Astrocyte of the cerebellum (primary cell): ENCODE data around the gene DIP2C.

Source experiments
- DNase-seq: peaks from one replicate; pipeline ENCODE4 v3.0.0-alpha.2; 2011; ENCODE audit warnings: low read depth
- H3K4me3 ChIP-seq: 2 replicates; pipeline ENCODE4 v1.5.1; 2011; ENCODE audit warnings: mild to moderate bottlenecking, low read depth, low read length, moderate library complexity
- in situ Hi-C: cut with HindIII; loops from 2 replicates; pipeline ENCODE4 v1.10.0; 2017; ENCODE audit warnings: low sequenced_read_pairs
- TF ChIP-seq, protein P1 (sequence below): IDR thresholded peaks from 2 replicates; pipeline ENCODE4 v1.5.1; 2012; ENCODE audit warnings: low read length, low read depth, moderate library complexity, mild to moderate bottlenecking; ENCODE audit errors: missing control alignments

The DIP2C gene

DNA sequence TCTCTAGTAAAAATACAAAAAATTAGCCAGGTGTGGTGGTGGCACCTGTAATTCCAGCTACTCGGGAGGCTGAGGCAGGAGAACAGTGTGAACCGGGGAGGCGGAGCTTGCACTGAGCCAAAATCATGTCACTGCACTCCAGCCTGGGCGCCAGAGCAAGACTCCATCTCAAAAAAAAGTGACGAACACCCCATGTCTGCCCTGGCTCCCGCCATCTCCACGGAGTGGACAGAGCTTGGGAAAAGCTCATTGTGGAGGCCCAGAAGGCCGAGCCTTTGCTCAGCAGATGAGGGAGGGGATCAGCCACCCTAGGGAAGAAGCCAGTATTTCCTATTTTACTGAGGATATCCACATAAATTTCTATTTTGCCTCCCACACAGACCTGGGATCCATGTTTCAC lies 136.8 kb downstream of the DIP2C start:
- H3K4me3 ChIP-seq = no peak overlapping the region
- TF ChIP-seq, protein P1, sequence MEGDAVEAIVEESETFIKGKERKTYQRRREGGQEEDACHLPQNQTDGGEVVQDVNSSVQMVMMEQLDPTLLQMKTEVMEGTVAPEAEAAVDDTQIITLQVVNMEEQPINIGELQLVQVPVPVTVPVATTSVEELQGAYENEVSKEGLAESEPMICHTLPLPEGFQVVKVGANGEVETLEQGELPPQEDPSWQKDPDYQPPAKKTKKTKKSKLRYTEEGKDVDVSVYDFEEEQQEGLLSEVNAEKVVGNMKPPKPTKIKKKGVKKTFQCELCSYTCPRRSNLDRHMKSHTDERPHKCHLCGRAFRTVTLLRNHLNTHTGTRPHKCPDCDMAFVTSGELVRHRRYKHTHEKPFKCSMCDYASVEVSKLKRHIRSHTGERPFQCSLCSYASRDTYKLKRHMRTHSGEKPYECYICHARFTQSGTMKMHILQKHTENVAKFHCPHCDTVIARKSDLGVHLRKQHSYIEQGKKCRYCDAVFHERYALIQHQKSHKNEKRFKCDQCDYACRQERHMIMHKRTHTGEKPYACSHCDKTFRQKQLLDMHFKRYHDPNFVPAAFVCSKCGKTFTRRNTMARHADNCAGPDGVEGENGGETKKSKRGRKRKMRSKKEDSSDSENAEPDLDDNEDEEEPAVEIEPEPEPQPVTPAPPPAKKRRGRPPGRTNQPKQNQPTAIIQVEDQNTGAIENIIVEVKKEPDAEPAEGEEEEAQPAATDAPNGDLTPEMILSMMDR = no peak
- in situ Hi-C loops = no loop called here
- no peak for DNase-seq

DNA sequence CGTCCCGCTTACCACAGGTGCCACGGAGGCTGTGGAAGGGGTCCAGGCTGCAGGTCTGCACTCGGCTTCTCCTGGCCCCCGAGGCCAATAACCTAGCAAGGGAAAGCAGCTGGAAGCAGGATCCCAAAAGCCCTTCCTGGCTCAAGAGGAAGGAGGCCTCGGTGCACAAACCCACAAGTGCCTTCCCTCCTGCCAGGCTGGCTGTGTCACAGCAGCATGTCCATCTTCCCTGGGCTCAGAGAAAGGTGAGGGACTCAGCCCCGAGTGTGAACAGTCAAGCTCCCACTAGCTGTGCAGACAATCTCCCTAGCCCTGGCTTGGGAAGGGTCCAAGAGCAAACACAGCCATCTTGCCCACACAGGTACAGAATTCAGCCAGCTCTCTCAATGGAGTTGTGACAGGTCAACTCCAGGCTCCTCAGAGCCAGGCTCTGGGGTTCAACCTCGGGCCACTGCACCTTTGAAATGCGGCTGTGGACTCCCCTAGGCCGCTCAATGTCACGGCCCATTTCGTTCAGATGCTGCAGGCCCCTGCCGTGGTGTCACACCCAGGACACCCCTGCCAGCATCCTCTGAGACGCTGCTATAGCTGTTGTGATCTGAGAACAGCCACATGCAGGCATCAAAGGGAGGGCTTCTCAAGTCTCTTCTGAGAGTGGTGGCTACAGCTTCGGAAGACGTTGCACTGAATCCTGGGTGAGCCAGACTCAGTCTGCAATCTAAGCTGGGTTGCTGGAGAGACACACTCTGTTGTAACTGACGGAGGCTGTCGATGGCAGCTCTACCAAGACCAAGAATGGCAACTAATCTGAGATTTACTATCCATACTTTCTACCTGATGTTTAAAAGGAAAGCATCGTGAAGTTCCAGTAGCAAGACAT lies 137.9 kb downstream of the DIP2C start:
- DNase-seq = no peak
- H3K4me3 ChIP-seq = no peak overlapping the region
- TF ChIP-seq, protein P1 = no peak
- in situ Hi-C loops = no loop called here

DNA sequence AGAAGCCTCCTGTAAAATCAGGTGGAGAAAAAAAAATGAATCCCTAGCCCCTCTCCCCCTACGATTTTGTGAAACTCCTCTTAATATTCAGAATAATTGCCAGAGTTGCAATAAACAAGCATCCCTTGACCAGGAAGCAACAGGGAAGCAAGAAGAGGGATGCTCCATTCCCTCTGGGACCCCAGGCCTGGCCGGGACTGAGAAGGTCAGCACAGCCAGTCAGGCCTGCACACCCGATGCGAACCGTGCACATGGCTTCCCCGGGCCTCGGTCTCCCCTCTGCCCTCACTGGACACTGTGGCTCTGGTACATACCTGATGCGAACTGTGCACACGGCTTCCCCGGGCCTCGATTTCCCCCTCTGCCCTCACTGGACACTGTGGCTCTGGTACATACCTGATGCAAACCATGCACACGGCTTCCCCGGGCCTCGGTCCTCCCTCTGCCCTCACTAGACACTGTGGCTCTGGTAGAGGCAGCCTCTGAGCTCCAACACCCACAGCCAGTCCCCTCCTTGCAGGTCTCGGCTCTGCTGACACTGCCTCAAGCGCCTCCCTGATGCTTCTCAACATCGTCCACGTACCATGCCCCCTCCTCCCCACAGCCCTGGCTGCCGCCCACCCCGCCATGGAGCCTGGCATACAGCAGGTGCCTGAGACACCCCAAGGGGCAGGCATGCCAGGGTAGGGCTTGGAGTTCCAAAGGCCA lies 138.6 kb downstream of the DIP2C start:
- in situ Hi-C loops = no loop called here
- TF ChIP-seq, protein P1 = no peak
- DNase-seq = no peak
- no peak overlapping the region for H3K4me3 ChIP-seq

DNA sequence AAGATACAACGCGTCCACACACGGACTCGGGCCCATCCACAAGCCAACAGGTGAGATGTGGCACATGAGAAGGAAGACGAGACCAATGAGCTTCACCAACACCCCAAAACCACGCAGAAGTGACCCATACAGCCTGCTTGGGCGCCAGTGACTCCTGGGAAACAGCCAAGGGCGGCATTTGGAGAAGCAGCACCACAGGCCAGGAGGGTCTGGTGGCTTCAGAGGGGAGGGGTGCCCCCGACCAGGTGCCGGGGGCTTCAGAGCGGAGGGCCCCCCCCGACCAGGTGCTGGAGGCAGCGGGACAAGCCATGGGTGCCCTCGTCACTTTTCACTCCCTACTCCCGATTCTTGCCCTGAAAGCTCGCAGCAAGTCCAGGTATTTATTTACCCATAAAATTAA lies 140.1 kb downstream of the DIP2C start:
- in situ Hi-C loops = no loop called here
- DNase-seq = no peak
- no peak overlapping the region for H3K4me3 ChIP-seq
- TF ChIP-seq, protein P1 = no peak

DNA sequence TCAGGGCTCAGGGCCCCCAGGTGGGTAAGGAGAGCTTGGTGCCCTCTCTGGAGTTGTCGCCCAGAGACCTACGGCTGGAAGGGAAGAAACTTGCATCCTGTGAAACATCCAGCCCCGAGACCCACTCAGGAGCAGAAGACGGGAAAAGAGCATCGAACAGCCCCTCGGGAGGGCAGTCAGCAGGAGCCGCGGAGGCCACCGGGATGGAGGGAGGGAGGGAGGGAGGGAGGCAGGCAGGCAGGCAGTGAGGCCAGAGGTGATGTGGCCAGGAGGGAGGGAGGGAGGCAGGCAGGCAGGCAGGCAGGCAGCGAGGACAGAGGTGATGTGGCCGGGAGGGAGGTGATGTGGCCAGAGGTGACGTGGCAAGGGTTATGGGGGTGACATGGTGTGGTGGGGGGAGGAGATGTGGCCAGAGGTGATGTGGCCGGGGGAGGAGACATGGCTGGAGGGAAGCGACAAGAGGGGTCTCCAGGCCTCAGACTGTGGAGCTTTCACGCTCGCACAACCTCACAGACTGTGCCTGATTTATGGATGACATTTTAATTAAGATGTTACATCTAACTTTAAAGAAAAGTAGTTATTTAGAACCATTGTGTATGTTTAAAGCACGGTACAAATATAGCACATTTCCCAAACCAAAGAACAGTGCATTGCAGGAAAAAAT lies 141.1 kb downstream of the DIP2C start:
- TF ChIP-seq, protein P1 = no peak
- H3K4me3 ChIP-seq = no peak overlapping the region
- no peak for DNase-seq
- in situ Hi-C loops = no loop called here

DNA sequence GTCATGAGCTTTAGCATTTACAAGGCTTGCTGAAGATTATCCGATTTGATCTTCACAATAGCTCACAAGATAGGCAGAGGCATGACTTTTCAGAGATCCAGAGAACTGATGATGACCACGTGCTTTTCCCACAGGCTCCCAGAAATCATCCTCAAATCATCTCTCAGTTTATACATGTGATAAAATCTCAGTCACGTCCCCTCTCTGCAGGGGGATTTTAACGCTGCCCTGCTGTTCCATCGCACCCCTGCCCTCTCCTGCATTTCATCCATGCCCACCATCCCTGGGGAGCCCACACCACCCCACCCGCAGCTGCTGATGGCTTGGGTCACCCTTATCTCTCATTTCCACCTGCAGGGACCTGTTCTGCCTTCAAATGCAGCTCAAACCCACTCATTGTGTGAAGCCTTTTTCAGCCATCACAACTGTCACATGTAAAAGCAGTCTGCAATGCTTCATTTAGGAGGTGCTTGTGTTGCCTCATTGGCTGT lies 141.8 kb downstream of the DIP2C start:
- TF ChIP-seq, protein P1 = no peak
- in situ Hi-C loops = no loop called here
- DNase-seq = no peak
- no peak overlapping the region for H3K4me3 ChIP-seq
